GM10248 (cell line): ENCODE results near the gene MYZAP.

Source experiments
- CTCF ChIA-PET: fragments of 300-600 bp; sonication (Branson Sonifier 250); formaldehyde crosslinking; extraction: SDS; loops from one replicate; lab custom pipeline; 2021; ENCODE audit warnings: antibody characterized with exemption; lab: Yijun Ruan, JAX
- POLR2A ChIA-PET: fragments of 350-650 bp; sonication (Branson Sonifier 250); formaldehyde crosslinking; extraction: SDS; loops from one replicate; lab custom pipeline; 2020; ENCODE audit warnings: antibody characterized with exemption; lab: Yijun Ruan, JAX
- DNase-seq: peaks from one replicate; pipeline ENCODE4 v3.0.0; 2012; ENCODE audit errors: extremely low spot score
- TF ChIP-seq, protein P1 (sequence below): IDR thresholded peaks from 2 replicates; pipeline ENCODE4 v1.5.1; 2012; ENCODE audit warnings: mild to moderate bottlenecking, low read depth; ENCODE audit errors: extremely low read depth, missing control alignments, control extremely low read depth

The MYZAP gene

DNA sequence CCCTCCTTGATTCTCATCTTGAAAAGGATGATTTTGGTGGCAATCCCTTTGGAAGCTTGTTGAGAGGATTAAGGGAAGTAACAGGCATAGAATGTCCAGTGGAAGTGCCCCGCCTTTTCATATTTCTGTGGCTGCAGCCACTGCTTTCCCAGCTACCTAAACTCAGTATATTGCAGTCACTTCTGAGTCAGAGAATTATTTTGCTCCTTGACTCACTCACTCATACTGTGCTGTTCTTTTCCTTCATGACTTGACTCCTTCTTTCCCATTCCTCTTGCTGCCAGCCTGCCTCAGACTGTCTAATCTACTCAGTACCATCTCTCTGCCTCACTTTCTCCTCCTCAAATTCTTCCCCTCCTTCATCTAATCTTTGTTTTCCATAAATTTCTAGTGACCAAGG lies 88.3 kb downstream of the MYZAP start:
- TF ChIP-seq, protein P1, sequence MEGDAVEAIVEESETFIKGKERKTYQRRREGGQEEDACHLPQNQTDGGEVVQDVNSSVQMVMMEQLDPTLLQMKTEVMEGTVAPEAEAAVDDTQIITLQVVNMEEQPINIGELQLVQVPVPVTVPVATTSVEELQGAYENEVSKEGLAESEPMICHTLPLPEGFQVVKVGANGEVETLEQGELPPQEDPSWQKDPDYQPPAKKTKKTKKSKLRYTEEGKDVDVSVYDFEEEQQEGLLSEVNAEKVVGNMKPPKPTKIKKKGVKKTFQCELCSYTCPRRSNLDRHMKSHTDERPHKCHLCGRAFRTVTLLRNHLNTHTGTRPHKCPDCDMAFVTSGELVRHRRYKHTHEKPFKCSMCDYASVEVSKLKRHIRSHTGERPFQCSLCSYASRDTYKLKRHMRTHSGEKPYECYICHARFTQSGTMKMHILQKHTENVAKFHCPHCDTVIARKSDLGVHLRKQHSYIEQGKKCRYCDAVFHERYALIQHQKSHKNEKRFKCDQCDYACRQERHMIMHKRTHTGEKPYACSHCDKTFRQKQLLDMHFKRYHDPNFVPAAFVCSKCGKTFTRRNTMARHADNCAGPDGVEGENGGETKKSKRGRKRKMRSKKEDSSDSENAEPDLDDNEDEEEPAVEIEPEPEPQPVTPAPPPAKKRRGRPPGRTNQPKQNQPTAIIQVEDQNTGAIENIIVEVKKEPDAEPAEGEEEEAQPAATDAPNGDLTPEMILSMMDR, result no peak
- ChIA-PET POLR2A (no interaction called here), CTCF (interaction anchor here (1.9 kb wide), 1 partner anchor 53 kb away, joined by 7 read pairs; no protein-coding TSS in a partner anchor)
- DNase-seq, result no peak

DNA sequence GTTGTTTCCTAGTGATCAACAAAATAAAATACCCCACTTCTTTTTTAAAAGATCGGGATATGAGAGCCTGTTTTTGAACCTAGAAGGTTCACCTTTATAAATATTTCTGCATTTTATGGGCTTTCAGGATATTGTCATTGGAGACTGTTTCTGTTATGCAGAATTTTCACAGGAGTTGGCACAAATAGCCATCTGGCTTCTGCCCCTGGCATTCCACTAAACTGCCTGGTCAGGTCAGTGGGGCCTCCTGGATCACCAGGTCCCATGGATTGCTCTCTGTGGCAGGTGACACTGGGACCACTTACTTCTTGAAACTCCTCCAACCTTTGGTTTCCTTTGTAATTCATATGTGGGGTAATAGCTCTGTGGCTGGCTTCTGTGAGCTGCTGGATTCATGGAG lies 89.3 kb downstream of the MYZAP start:
- POLR2A ChIA-PET, result no interaction called here
- DNase-seq, result no peak
- CTCF ChIA-PET, result interaction anchor here (1.3 to 2.1 kb wide), 2 partner anchors 8 to 121 kb away, joined by 3 to 4 read pairs; no protein-coding TSS in a partner anchor
- TF ChIP-seq, protein P1, result no peak

DNA sequence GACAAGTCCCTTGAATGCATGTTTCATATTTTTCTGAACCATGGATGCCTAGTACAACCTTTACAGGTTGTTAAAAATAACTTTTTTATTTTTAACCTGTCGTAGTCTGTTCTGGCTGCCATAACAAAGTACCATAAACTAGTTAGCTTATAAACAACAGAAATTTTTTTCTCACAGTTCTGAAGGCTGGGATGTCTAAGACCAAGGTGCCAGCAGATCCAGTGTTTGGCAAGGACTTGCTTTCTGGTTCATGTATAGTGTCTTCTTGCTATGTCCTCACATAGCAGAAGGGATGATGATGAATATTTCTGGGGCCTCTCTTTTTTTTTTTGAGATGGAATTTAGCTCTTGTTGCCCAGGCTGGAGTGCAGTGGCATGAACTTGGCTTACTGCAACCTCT lies 91.8 kb downstream of the MYZAP start:
- no peak for DNase-seq
- POLR2A ChIA-PET, result no interaction called here
- CTCF ChIA-PET, result interaction anchor here (1.2 to 1.4 kb wide), 2 partner anchors 11 to 377 kb away, joined by 3 read pairs; no protein-coding TSS in a partner anchor
- TF ChIP-seq, protein P1, result no peak

DNA sequence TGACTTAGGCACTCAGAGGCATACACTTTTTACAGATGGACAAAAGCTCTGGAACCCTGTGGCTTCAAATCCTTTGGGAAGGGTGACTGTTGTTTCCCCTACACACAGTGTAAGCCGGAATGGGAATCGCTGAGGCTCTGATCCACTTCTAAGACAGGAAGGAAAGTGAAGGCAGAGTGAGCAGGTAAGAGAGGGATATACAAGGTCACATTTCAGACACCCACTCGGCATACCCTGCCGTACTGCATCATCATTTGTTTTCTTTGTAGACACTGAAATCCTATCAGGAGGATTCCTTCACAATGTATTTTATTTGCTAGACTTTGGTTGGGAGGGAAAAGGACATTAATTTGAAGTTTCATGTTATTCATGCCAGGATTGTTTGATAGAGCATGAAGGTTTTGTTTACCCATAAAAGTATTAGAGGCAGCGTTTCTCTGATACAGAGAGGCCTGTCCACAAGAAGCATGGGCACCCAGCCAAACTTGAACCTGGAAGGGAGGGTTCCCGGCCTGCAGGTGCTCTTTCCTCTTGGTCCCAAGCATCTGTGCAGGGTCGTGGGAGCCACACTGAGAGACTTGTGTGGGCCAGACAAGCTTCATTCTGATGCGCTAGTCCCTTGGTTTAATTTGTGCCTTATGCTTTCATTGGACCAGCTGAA lies 92.9 kb downstream of the MYZAP start:
- ChIA-PET POLR2A (no interaction called here), CTCF (no interaction called here)
- no peak for DNase-seq
- TF ChIP-seq, protein P1, result no peak

DNA sequence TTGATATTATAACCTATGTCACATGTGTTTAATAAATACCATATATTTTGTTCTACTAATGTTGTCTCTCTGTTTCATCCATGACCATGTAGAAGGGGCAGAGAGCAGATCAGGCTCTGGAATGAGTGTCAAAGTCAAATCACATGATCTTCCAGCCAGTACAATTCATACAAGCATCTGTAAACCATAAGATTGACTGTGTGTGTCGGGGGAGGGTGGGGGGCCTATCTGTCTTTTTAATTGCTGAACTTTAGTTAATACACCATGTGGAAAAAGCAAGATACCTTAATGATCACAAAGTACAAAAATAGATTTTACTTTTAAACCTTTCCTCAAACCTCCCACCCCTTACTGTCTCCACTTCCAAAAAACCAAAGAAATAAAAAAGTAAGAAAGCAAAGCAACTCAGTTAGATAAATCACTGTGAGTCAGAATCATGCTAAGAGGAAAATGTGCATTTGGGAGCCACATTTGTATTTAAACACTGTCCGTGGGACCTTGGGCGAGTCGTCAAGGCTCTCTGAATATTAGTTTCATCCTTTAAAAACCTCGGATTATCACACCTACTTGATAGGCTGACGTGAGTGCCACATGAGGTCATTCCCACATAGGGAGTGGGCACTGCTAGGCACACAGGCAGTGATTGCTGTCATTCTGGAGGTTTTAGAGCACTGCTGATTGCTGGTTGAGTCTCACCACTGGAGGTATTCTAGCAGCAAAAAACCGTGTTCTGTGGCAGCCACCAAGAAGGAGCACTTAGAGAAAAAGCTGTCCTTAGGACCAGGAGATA lies 93.8 kb downstream of the MYZAP start:
- TF ChIP-seq, protein P1, result no peak
- ChIA-PET POLR2A (no interaction called here), CTCF (interaction anchor here (0.9 kb wide), 1 partner anchor 10 kb away, joined by 3 read pairs; no protein-coding TSS in a partner anchor)
- DNase-seq, result no peak

DNA sequence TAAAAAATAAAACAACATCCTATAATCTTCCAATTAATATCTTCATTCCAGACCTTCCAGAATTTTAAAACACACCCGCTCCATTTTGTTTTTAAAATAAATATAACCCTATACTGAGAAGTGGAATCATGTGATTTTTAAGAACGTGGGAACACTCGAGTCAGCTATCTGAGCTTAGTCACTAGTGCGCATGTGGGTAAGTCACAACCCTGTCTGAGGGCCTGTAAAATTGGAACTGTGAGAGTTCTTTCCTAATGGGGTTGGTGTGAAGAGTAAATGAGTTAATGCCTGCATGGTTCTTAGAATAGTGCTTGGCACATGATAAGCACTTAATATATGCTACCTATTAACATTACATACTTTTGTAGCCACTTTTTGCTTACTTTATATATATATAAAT lies 95.0 kb downstream of the MYZAP start:
- POLR2A ChIA-PET, result no interaction called here
- TF ChIP-seq, protein P1, result no peak
- no peak for DNase-seq
- CTCF ChIA-PET, result interaction anchor here (0.9 kb wide), 1 partner anchor 9 kb away, joined by 3 read pairs; no protein-coding TSS in a partner anchor
